Stimulated activated CD8-positive, alpha-beta memory T cell treated with anti-CD3 and anti-CD28 coated beads, Interleukin-15, amount 100 ng/mL, for 1 hour (primary cell): ENCODE data around the gene PNCK.

Experiments
- DNase-seq: peaks from one replicate; pipeline ENCODE4 v3.0.0-alpha.2; 2020; ENCODE audit warnings: low read depth

PNCK gene

DNA sequence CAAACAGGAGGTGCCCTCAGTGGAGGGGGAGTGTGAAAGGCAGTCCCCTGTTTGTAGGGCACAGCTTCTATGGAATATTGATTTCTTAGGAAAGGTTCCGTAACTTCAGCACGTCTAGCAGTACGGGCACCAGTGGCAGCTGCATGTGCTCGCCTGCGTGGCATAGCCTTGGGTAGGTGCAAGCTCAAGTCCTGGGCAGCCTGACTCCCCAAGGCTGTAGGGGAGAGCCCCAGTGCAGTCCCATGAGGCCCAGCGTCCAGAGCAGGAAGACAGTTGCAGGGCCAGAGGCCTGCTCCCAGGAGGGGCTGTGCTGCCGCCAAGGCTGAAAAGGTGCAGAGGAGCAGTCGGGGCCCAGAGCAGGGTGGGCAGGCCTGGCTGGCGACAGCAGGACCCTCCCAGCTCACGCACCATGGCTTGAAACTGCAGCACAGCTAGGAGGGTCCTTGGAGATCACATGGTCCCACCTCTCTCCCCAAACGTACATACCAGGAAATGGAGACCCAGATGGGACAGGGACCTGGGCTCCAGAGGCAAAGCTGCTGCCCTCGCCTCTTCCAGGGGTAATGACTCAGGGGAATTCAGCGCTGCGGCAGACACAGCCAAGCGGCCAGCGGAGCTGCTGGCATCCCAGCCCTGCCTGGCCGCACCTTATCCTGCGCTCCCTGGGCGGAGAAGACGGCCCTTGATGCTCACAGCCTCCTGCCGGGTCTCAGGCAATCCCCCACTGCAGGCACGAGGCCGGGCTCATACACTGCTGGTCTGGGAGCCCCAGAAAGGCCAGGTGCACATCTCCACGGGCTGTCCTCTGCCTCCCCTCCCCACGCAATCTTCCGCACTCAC, 32.7 kb downstream of the PNCK start:
- no peak for DNase-seq

GRCh38 chrX:153640045-153640686, 33.4 kb downstream of the PNCK start:
- DNase-seq, result no peak

GRCh38 chrX:153639177-153640044, 34.2 kb downstream of the PNCK start:
- no peak for DNase-seq

GRCh38 chrX:153638436-153639176, 35.0 kb downstream of the PNCK start:
- DNase-seq, result no peak

DNA sequence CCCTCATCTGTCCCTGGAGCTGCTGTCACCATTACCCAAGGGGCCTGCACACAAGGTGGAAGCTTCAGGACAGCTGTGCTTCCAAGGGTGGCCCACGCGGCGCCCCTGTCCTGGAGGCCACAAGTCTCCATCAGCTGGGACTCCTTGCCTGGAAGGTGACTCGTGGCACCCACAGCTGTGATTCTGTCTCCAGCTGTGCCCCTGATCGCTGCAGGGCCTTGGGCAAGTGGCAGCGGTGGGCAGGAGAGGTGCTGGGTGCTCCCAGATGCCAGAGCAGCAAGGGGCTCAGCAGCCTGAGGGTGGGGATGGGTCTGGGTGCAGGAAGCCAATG, 35.6 kb downstream of the PNCK start:
- DNase-seq, result no peak

DNA sequence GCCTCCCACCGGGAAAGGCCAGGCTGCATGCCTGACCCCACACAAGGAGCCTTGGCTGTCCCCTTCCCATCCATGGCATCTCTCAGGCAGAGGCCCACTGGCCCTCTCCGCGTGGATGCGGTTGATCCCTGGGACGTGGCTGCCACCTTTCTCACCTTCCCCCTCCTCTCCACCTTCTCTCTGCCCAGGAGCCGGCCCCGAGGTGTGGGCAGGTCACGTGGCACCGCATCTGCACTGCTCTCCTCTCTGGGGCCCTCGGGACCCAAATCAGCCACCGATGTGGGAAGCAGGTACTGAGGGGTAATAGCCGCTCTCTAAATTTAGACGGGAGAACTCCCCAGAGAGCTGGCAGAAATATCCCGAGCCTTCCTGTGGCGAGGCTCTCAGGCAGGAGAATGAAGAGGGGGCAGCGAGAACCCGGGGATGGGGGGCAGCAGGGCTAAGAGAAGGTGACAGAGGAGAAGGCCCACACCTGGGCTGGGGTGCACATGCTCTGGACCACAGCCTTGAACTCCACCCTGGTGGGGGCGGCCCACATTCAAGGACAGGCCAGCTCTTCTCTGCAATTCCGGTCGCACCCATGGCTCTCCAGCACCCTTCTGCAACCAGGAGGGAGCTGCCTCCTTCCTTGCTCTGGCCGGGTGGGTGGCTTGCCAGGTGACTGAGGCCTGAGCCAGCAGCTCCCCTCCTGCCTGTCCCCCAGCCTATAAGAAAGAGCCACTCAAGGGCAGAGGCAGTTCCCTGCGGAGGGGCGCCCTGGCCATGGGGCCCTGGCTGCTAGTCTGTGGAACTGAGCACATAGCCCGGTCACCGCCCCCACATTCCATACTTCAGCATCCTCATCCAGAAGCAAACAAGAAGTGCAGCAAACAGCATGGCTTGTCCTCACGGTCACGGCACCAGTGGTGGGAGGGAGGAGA, 36.2 kb downstream of the PNCK start:
- no peak for DNase-seq

DNA sequence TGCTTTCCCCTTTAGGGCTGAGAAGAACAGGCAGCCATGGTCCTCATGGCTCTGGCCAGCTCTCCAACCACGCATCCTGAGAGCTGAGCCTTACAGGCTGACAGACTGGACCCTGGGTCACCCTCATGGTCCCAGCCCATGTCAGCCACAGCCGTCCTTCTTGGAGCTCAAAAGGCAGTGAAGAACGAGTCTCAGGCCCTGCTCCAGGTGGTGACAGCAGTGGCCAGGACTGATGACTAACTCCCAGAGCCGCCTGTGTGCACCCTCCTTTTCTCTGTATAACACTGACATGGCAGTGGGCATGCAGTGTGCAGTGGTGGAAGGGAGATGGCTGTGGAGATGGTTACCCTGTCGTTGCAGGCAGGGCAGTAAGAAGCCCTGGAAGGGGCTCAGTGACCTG, 36.9 kb downstream of the PNCK start:
- no peak for DNase-seq

DNA sequence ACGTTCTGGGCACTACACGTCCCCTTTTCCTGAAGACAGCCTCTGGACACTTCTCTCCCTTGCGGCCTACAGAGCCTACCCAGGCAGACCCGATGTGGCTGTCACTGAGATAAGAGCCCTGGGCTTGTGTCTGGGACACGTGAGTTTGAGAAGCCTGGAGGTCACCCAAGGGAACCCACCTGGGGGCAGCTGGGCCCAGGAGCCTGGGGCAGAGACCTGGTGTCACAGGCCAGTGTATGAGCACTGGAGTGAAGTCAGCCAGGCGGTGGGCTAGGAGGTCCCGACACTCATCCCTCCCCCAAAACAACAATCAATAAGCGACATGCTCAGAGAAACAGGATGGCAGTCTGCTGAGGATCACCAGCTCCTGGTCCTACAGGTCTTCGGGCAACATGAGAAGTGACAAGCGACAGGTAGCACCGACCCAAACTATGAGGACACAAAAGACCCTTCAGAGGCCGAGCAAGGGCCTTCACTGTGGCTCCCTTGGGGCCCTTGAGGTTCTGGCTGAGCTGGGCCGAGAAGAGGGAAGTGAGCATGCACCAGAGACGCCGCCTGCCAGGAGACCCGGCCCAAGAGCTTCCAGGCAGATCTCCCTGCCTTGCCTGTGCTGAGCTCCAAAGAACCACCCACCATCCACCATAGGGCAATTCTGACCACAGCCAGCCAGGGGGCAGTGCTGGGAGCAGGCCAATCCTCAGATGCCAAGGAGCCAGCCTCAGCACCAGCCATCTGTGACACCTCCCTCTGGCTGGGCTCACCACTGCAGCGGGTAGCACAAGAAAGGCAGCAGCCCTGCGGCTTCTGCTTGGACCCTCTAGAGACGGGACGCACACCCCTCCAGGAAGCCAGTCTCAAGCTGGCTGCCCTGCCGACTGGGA, 37.6 kb downstream of the PNCK start:
- no peak for DNase-seq

DNA sequence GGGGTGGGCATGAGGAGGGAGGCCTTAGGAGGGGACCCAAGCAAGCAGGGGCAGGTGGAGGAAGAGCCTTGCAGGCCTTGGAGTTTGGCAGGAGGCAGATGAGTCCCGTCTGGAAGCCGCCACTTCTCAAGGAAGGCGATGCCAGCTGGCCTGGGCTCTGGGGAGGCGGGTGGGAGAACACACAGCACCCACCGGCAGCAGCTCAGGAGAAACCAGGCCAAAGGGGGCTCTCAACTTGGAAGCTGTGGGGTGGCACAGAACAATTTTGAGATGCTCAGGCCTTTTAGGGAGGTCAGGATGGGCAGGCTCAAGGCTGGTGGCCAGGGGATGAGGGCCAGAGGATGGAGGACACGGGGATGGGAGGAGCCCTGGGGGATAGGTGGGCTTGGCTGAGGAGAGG, 38.2 kb downstream of the PNCK start:
- no peak for DNase-seq

- no peak for DNase-seq
Measured at GRCh38 chrX:153634832-153635231, 38.8 kb downstream of the PNCK start.

GRCh38 chrX:153634236-153634635, 39.4 kb downstream of the PNCK start:
- no peak for DNase-seq

GRCh38 chrX:153633607-153634180, 39.9 kb downstream of the PNCK start:
- no peak for DNase-seq

- DNase-seq, result no peak
Measured at GRCh38 chrX:153633048-153633447, 40.6 kb downstream of the PNCK start.

GRCh38 chrX:153632595-153632946, 41.0 kb downstream of the PNCK start:
- no peak for DNase-seq

DNA sequence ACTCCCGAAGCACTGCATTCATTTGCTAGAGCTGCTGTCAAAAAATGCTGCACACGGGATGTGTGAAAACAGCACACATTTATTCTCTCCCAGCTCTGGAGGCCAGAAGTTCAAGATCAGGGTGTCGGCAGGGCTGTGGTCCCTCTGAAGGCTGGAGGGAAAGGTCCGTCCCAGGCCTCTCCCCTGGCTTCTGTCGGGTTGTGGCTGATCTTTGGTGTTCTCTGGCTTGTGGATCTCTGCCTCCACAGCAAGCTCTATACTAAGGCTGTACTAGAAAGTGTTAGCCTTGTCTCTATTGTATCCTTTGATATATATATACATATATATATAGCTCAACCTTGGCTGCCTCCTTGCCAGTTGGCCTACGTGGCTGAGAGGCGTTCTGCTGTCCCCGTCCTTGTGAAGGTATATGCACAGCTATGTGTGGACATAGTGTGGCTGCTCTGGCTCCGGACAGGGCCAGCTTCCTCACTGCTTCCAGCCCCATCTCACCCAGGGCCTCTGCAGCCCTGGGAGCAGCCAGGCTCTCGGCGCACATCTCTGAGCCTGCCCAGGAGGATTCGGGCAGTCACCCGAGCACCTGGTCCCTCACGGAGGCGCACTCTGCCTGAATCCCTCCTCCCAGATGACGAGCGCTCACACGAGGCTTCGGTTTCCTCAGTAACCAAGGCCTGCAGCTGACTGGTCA, 41.6 kb downstream of the PNCK start:
- no peak for DNase-seq

GRCh38 chrX:153631346-153631745, 42.3 kb downstream of the PNCK start:
- no peak for DNase-seq

DNA sequence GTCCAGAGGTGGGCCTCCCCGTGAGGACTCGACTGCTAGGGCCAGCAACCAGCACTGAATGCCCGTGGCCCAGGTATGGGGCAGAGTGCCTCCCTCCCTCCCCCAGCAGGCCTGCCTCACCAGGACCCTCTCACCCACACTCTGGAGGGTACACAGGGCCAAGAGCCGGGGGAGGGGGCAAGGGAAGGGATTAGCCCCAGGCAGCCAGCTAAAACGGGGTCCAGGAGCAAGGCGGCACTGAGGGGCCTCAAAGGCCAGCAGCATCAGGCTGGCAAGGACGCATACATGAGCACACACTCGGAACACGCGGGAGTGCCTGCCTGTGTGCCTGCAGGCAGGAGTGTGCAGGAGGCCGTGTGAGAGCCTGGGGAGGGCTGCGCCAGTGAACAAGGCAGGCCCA, 44.9 kb downstream of the PNCK start:
- no peak for DNase-seq

GRCh38 chrX:153628129-153628528, 45.5 kb downstream of the PNCK start:
- DNase-seq, result no peak

GRCh38 chrX:153627675-153628111, 45.9 kb downstream of the PNCK start:
- DNase-seq, result no peak
